Body of pancreas (tissue), 4 donors: Measurements from ENCODE around the gene KRT82. TPM values are rescaled to one million over a fixed set of nuclear protein-coding genes. Genes with fewer than 3 reads are reported as not detected.

ENCODE experiments used
- ATAC-seq: fragments of 150-250 bp; one replicate; pipeline ENCODE4 v1.9.1; 2016
- DNase-seq, 4 donors: peaks; one replicate each; pipeline ENCODE4 v3.0.0-alpha.2; 2019
- H3K27ac ChIP-seq, 4 donors: fragments of 200-600 bp; sonication (generic); 1 replicate in 3 of 4; 2 replicates in 1 of 4; pipeline versions ENCODE4 v1.5.1 to v1.6.1; 2016 to 2019; ENCODE audit warnings: mild to moderate bottlenecking in 1 of 4, mixed read lengths in 1 of 4, moderate library complexity in 1 of 4
- H3K27me3 ChIP-seq, 2 donors: fragments of 200-600 bp; sonication (generic); one replicate each; pipeline ENCODE4 v1.6.0; 2016; ENCODE audit warnings: mild to moderate bottlenecking in 1 of 2
- H3K36me3 ChIP-seq, 2 donors: fragments of 200-600 bp; sonication (generic); replicated peaks in 1 of 2; 2 replicates each; pipeline ENCODE4 v1.5.1; 2016; ENCODE audit warnings: low read depth in 2 of 2; ENCODE audit not compliant: insufficient read depth in 1 of 2
- H3K4me1 ChIP-seq: fragments of 200-600 bp; sonication (generic); one replicate; pipeline ENCODE4 v1.6.0; 2016
- H3K4me3 ChIP-seq, 2 donors: fragments of 200-600 bp; sonication (generic); 1 replicate in 1 of 2; 2 replicates in 1 of 2; pipeline ENCODE4 v1.5.1; 2016 to 2019
- H3K9me3 ChIP-seq, 3 donors: fragments of 200-600 bp; sonication (generic); 1 replicate in 2 of 3; 2 replicates in 1 of 3; pipeline ENCODE4 v1.5.1; 2016
- POLR2A ChIP-seq, 3 donors: fragments of 450-650 bp; IDR thresholded peaks; one replicate each; pipeline ENCODE4 v1.6.1; 2016; ENCODE audit warnings: antibody characterized with exemption in 3 of 3, mild to moderate bottlenecking in 2 of 3
- WGBS, 2 donors: methylation state at CpG; one replicate each; pipeline ENCODE4 v1.1.5; 2017; 5-methylcytosine and 5-hydroxymethylcytosine counted together
- intact Hi-C: fragments of 100-400 bp; cut with DNase I; formaldehyde crosslinking; loops from one replicate; pipeline ENCODE4 v1.15.1; 2023
- total RNA-seq, 2 donors: library from RNA; depleted of rRNA; stranded (reverse); fragments of >200 nt; gene quantifications; one replicate each; pipeline ENCODE4 v1.1.0, GENCODE V29; 2016
- TF ChIP-seq, protein P1 (sequence below), 7 experiments: fragments of 450-650 bp in 4 of 7; fragments of 200-600 bp in 3 of 7; sonication (generic) in 3 of 7; IDR thresholded peaks; one replicate each; pipeline ENCODE4 v1.5.1; 2016 to 2019; ENCODE audit warnings: antibody characterized with exemption in 7 of 7

The KRT82 gene
- total RNA-seq, 2 donors from 2014 or later = not detected

DNA sequence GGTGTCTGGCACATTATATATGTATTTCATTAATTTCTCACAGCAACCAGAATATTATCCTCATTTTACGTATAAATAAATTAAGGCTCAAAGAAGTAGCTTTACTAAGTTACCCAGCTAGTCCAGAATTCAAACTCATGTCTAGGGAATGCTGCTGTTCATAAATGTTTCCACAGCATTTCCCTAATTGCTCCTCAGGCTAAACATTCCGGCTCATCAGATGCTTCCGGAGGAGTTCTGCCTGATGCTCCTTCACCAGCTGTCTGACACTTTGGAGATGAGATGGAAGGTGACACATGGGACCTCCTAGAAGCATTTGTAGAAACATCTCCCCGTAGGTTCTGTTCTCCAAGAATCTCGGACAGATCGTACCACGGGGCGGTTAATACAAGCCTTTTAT is 51.0 kb downstream of the KRT82 start:
- ATAC-seq (no peak), DNase-seq (no peak)
- WGBS, 2 donors = 82 to 90% methylated on average over 8 of the region's 8 CpGs

DNA sequence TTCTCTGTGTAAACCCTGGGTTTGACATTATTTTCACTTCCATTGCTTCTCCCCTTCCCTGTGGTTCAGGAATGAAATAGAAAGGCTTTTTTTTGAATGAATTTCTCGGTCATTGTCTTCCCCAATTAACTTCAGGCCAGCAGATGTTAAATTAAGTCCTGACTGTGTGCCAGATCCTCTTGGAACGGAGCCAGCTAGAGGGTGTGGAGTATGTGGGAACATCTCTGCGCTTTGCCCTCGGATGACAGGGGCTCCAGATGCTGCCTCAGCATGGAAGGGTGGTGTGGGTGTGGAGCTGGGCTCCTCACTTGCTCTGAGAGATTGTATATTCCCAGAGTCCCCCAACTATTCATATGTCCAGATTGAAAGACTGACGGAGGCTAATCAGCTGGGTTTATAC is 51.9 kb downstream of the KRT82 start:
- 39 to 57% methylated on average over 5 of the region's 5 CpGs for WGBS, 2 donors
- TF ChIP-seq, protein P1, sequence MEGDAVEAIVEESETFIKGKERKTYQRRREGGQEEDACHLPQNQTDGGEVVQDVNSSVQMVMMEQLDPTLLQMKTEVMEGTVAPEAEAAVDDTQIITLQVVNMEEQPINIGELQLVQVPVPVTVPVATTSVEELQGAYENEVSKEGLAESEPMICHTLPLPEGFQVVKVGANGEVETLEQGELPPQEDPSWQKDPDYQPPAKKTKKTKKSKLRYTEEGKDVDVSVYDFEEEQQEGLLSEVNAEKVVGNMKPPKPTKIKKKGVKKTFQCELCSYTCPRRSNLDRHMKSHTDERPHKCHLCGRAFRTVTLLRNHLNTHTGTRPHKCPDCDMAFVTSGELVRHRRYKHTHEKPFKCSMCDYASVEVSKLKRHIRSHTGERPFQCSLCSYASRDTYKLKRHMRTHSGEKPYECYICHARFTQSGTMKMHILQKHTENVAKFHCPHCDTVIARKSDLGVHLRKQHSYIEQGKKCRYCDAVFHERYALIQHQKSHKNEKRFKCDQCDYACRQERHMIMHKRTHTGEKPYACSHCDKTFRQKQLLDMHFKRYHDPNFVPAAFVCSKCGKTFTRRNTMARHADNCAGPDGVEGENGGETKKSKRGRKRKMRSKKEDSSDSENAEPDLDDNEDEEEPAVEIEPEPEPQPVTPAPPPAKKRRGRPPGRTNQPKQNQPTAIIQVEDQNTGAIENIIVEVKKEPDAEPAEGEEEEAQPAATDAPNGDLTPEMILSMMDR (IDR thresholded peaks at IDR 0.05) = no peak
- TF ChIP-seq POLR2A (IDR thresholded peaks at IDR 0.05) = no peak
- no peaks in the 10 kb centered on the region for H3K36me3 ChIP-seq
- ATAC-seq (no peak), DNase-seq (no peak)
- no peak overlapping the region for H3K27ac ChIP-seq
- H3K4me3 ChIP-seq = no peak overlapping the region
- intact Hi-C loops = no loop called here
- H3K9me3 ChIP-seq = no peaks in the 10 kb centered on the region
- H3K27me3 ChIP-seq = no peaks in the 10 kb centered on the region
- peaks cover 7% of the 10 kb centered on the region for H3K4me1 ChIP-seq

More for the DNA sequence above, 51.0 kb downstream of the KRT82 start:
- H3K27me3 ChIP-seq = no peaks in the 10 kb centered on the region
- H3K9me3 ChIP-seq = no peaks in the 10 kb centered on the region
- H3K27ac ChIP-seq = no peak overlapping the region
- intact Hi-C loops = no loop called here
- peaks cover 7% of the 10 kb centered on the region for H3K4me1 ChIP-seq
- TF ChIP-seq, protein P1 (IDR thresholded peaks at IDR 0.05) = no peak
- TF ChIP-seq POLR2A (IDR thresholded peaks at IDR 0.05) = no peak
- no peaks in the 10 kb centered on the region for H3K36me3 ChIP-seq
- H3K4me3 ChIP-seq = no peak overlapping the region

DNA sequence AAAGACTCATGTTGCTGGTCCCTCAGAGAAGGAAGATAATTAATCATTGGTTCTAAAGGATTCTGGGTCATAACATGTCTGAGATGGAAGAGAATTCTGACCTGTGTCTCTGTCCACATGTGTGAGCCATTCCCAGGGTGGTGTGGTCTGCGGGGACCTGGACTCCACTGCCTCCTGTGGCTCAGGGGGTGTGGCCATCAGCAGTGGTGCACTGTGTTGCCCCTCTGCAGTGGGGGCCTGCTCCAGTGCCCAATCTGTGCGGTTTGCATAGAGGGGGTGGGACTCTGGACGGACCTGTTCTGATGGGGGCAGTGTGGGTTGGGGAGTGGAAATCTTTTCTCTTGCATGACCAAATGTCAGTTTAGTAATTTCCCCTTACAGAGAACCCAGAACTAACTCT is 52.4 kb downstream of the KRT82 start:
- Histone ChIP-seq H3K27ac (no peak overlapping the region), H3K27me3 (no peaks in the 10 kb centered on the region), H3K9me3 (no peaks in the 10 kb centered on the region), H3K36me3 (no peaks in the 10 kb centered on the region), H3K4me3 (no peak overlapping the region), H3K4me1 (peaks cover 7% of the 10 kb centered on the region)
- no peak for ATAC-seq
- intact Hi-C loops = no loop called here
- TF ChIP-seq, protein P1 (IDR thresholded peaks at IDR 0.05) = no peak
- no peak for TF ChIP-seq POLR2A (IDR thresholded peaks at IDR 0.05)
- DNase-seq = no peak
- WGBS, 2 donors = 65 to 71% methylated on average over 3 of the region's 3 CpGs

DNA sequence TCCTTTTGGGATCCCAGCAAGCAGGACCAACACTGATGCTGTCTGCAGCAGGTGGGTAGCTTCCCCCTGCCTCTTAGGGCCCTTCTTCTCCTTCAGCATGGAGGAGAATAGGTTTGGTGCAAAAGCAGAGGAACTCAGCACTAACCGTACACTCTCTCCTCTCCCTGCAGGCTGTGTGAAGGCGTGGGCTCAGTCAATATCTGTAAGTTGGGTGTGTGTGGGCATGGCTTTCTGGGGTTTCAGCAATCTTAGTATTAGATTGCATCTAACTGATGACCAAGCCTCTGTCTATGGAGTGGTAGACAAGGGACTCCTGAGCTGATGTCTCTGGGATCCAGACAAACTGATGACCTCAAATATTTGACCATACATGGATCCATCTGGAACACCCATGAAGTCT is 53.2 kb downstream of the KRT82 start:
- peaks cover 7% of the 10 kb centered on the region for H3K4me1 ChIP-seq
- 94 to 98% methylated on average over 2 of the region's 2 CpGs for WGBS, 2 donors
- H3K4me3 ChIP-seq = no peak overlapping the region
- no peak for DNase-seq
- H3K27ac ChIP-seq = no peak overlapping the region
- intact Hi-C loops = no loop called here
- no peaks in the 10 kb centered on the region for H3K27me3 ChIP-seq
- no peak for ATAC-seq
- no peaks in the 10 kb centered on the region for H3K9me3 ChIP-seq
- TF ChIP-seq, protein P1 (IDR thresholded peaks at IDR 0.05) = no peak
- TF ChIP-seq POLR2A (IDR thresholded peaks at IDR 0.05) = no peak
- H3K36me3 ChIP-seq = no peaks in the 10 kb centered on the region

DNA sequence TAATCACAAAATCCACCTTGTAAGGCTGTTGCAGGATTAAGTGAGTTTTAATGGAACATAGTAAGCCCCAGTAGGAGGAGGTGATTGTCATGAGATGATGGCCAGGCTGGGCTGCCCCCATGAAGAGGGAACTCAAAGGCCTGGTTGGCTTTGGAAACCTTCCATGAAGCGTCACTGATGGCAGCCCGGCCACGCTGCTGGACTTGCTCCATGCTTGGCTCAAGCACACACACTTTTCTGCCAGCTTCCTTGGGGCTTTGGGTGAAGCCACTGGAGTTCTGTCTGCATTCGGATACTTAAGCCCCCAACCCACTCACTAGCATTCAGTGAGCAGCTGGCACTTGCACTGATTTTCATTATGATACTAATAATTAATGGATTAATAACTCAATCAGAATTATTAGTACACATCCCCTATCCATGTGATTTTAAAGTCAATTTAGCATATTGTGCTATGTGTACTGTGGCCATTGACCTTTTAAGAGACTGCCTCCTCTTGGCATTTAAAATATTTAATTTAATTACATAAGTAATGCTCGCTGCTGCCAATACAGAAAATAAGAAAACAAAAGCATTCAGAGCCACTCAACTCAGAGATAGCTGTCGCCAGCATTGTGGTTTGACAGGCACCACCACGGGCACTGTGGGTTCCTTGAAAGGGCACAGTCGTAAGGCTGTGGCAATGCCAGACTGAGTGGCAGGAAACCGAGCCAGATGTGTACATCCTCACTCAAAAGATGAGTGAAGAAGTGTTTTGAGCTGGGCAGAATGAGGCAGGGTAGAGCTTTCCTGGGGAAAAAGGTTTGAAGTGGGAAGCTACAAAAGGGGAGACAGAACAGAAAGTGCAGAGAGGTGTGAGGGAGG is 54.7 kb downstream of the KRT82 start:
- H3K27me3 ChIP-seq = no peaks in the 10 kb centered on the region

More for the DNA sequence above, 54.7 kb downstream of the KRT82 start:
- intact Hi-C loops = no loop called here
- Histone ChIP-seq H3K9me3 (no peaks in the 10 kb centered on the region), H3K36me3 (no peaks in the 10 kb centered on the region), H3K27ac (no peak overlapping the region), H3K4me3 (no peak overlapping the region), H3K4me1 (peaks cover 13% of the 10 kb centered on the region)
- TF ChIP-seq, protein P1 (IDR thresholded peaks at IDR 0.05) = no peak
- TF ChIP-seq POLR2A (IDR thresholded peaks at IDR 0.05) = no peak
- ATAC-seq = no peak
- WGBS, 2 donors = 13 to 20% methylated on average over 9 of the region's 9 CpGs
- DNase-seq = peak; percentile 40 to 78 (median 57)
